ENCODE results near the gene DUOX2.
A peak's percentile ranks its signal among the peaks of the same experiment; 100 is the strongest.
"Not testable (repeated sequence)": the region's sequence is repeated elsewhere in the genome, so short reads cannot be mapped to it uniquely, and the experiment has no call there.

Gene DUOX2

DNA sequence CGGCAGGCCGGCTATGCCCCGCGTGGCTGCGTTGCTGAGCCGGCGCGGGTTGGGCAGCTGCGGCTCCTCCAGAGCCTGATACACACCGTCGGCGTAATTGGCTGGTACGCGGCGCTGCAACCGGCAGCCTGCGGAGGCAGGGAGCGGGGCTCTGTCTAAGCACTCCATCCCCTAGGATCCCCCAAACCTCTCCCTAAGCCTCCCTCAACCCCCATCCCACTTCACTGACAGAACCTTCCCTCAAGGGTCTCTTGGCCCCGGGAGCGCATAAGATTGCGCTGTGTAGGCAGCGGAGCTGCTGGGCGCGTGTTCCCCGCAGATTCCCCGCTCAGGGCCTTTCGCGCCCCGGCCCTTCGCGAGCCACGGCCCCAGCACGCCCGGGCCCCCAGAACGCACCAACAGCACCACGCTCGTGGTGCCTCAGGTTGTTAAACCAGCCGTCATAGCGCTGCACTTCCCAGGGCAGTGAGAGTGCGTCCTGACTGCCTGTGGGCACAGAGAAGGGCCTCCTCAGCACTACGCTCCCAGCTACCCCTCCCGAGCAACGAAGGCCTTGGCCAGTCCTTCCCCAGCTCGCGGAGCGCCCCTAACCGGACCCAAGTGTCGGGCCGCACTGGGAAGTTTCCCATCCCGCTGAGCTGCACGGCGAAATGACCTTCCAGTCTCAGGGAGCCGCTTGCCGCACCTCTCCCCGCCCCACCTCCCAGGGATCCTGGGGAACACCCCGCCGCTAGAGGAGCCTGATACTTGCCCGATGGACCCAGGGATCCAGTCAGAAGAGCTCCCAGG lies 1.2 kb downstream of the DUOX2 start:
- peaks cover 51 to 65% of the 10 kb centered on the region in 2 donors for H3K27me3 ChIP-seq (ENCODE audit: control insufficient read depth in 2 of 2, insufficient read depth in 2 of 2, low read length in 2 of 2)
- no peaks in the 10 kb centered on the region for H3K36me3 ChIP-seq (ENCODE audit: control insufficient read depth in 2 of 2, insufficient read depth in 2 of 2, low read length in 2 of 2)
- peaks cover 15 to 18% of the 10 kb centered on the region in 2 donors for H3K4me1 ChIP-seq (ENCODE audit: control insufficient read depth in 2 of 2, insufficient read depth in 2 of 2, low read length in 2 of 2)
- no peak overlapping the region for H3K9ac ChIP-seq (ENCODE audit: low read depth in 1 of 2, low read length in 2 of 2)
- H3K9me3 ChIP-seq (ENCODE audit: control insufficient read depth in 2 of 2, low read length in 2 of 2) = no peaks in the 10 kb centered on the region
- peak overlapping the region; percentile 12 to 37 for H3K4me3 ChIP-seq (ENCODE audit: low read length in 2 of 2)
- no peak overlapping the region for H3K27ac ChIP-seq (ENCODE audit: low read depth in 2 of 2, low read length in 2 of 2)

DNA sequence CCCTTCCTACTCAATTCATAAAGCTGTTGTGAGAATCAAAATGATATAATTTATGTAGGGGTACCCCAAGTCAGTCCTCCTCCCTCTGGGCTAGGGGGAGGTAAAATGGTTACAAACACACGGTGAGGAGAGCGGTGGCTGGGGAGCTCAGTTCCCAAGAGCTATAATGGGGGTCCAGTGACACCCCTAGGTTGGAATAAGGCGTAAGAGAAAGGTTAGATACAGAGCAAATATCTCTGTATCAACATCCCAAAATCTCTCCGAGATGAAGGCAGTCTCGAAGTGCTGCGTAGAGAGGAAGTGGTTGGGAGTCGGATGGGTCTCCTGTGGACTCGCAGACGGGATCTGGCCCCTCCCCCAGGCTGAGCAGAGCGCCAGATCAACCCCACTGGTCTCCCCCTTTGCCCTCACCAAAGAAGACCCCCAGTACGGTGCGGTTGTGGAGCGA lies 1.8 kb downstream of the DUOX2 start:
- H3K27me3 ChIP-seq (ENCODE audit: control insufficient read depth in 2 of 2, insufficient read depth in 2 of 2, low read length in 2 of 2) = peaks cover 45 to 59% of the 10 kb centered on the region in 2 donors
- peaks cover 15 to 16% of the 10 kb centered on the region in 2 donors for H3K4me1 ChIP-seq (ENCODE audit: control insufficient read depth in 2 of 2, insufficient read depth in 2 of 2, low read length in 2 of 2)
- H3K9ac ChIP-seq (ENCODE audit: low read depth in 1 of 2, low read length in 2 of 2) = no peak overlapping the region
- H3K9me3 ChIP-seq (ENCODE audit: control insufficient read depth in 2 of 2, low read length in 2 of 2) = no peaks in the 10 kb centered on the region
- peak overlapping the region; percentile 12 to 26 for H3K4me3 ChIP-seq (ENCODE audit: low read length in 2 of 2)
- H3K27ac ChIP-seq (ENCODE audit: low read depth in 2 of 2, low read length in 2 of 2) = no peak overlapping the region
- no peaks in the 10 kb centered on the region for H3K36me3 ChIP-seq (ENCODE audit: control insufficient read depth in 2 of 2, insufficient read depth in 2 of 2, low read length in 2 of 2)

DNA sequence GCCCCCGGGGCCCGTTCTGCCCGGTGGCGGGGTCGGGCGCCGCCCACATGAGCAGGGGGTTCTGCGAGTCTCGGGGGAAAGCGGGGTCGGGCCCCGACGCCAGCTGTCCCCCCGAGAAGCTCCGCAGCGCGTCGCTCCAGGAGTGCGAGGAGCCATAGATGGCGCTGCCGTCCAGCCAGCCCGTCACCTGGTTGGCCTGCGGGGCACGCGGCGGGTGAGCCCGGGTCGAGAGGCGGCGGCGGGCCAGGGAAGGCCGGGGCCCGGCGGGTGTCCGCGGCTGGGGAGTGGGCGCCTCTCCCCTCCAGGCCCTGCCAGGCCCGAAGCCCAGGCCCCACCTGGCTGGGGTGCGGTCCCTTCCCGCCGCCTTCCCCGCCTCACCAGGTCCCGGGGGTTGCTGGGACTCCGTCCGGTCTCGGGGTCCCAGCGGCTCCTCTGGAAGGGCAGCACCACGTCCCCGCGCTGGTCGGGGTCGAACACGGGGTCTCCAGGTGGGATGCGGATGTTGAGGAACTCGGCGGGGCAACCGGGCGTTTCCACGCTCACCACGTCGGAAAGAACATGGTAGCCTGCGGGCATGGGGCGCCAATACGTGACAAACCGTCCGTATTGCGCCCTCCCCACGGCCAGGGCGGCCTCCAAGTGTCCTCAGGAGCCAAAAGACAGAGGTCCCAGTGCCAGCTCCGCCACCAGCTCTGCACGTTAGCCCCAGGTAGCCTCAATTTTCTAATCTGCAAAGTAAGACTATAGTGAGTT lies 2.4 kb downstream of the DUOX2 start:
- Histone ChIP-seq H3K9me3 (ENCODE audit: control insufficient read depth in 2 of 2, low read length in 2 of 2) (no peaks in the 10 kb centered on the region), H3K4me1 (ENCODE audit: control insufficient read depth in 2 of 2, insufficient read depth in 2 of 2, low read length in 2 of 2) (peaks cover 15 to 16% of the 10 kb centered on the region in 2 donors), H3K27me3 (ENCODE audit: control insufficient read depth in 2 of 2, insufficient read depth in 2 of 2, low read length in 2 of 2) (peaks cover 45 to 56% of the 10 kb centered on the region in 2 donors), H3K27ac (ENCODE audit: low read depth in 2 of 2, low read length in 2 of 2) (no peak overlapping the region), H3K4me3 (ENCODE audit: low read length in 2 of 2) (no peak overlapping the region), H3K9ac (ENCODE audit: low read depth in 1 of 2, low read length in 2 of 2) (no peak overlapping the region), H3K36me3 (ENCODE audit: control insufficient read depth in 2 of 2, insufficient read depth in 2 of 2, low read length in 2 of 2) (no peaks in the 10 kb centered on the region)

DNA sequence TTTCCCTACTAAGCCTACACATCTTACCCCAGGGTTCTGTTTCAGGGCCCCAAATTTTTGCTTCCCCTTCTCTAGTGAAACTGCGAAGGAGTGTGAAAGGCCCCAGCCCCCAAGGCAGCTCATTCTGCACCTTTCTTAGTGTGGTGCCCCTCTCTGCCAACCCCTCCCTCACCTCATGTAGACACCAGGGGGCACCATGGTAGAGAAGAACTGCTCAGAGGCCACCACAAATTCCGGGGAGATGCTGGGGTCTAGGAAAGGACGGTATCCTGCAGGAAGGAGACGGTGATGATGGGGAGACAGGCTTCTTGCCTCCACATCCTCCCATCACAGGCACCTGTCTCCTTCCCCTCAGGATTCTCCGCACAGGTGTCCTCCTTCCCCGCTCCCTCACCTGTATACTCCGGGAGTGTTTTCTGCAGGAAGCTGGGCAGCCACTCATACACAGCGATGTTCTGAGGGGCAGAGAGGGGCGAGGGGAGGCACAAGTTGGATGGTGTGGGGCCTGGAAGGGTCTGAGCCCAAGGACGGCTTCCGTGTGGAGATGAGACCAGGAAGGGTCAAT lies 3.6 kb downstream of the DUOX2 start:
- Histone ChIP-seq H3K4me1 (ENCODE audit: control insufficient read depth in 2 of 2, insufficient read depth in 2 of 2, low read length in 2 of 2) (peaks cover 15 to 16% of the 10 kb centered on the region in 2 donors), H3K36me3 (ENCODE audit: control insufficient read depth in 2 of 2, insufficient read depth in 2 of 2, low read length in 2 of 2) (no peaks in the 10 kb centered on the region), H3K27me3 (ENCODE audit: control insufficient read depth in 2 of 2, insufficient read depth in 2 of 2, low read length in 2 of 2) (peaks cover 33 to 47% of the 10 kb centered on the region in 2 donors), H3K9ac (ENCODE audit: low read depth in 1 of 2, low read length in 2 of 2) (no peak overlapping the region), H3K9me3 (ENCODE audit: control insufficient read depth in 2 of 2, low read length in 2 of 2) (no peaks in the 10 kb centered on the region), H3K27ac (ENCODE audit: low read depth in 2 of 2, low read length in 2 of 2) (no peak overlapping the region), H3K4me3 (ENCODE audit: low read length in 2 of 2) (no peak overlapping the region)

DNA sequence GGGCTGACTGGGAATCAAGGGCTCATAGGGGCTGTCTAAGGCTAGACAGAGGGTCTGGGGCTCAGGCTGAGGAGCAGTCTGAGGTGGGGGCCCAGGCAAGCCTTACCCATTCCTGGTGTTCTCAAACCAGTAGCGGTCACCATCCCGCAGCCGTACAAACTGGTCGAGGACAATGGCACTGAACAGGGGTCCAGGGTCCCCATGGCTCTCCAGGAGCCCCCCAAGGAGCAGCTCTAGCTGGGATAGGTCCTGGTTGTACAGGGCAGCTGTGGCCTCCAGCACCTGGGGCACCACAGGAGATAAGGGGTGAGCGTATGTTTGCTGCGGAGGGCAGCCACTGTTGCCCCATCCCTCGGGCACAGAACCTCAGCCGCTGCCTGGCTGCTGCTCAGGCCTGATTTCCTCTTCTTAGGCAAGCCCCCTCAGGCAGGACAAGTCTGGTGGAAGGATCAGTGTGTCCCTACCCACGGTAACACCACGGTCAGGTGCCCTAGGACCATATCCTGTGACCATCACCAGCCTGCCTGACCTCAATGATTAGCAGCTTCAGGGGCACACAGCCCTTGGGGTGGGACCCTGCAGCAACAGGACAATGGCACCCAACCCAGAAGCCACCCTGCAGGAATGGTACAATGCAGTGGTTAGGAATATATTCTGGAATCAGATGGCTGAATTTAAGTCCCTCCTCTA lies 5.9 kb downstream of the DUOX2 start:
- H3K9ac ChIP-seq (ENCODE audit: low read depth in 1 of 2, low read length in 2 of 2) = no peak overlapping the region
- H3K4me1 ChIP-seq (ENCODE audit: control insufficient read depth in 2 of 2, insufficient read depth in 2 of 2, low read length in 2 of 2) = peaks cover 3 to 6% of the 10 kb centered on the region in 2 donors
- H3K9me3 ChIP-seq (ENCODE audit: control insufficient read depth in 2 of 2, low read length in 2 of 2) = no peaks in the 10 kb centered on the region
- no peak overlapping the region for H3K4me3 ChIP-seq (ENCODE audit: low read length in 2 of 2)
- no peaks in the 10 kb centered on the region for H3K36me3 ChIP-seq (ENCODE audit: control insufficient read depth in 2 of 2, insufficient read depth in 2 of 2, low read length in 2 of 2)
- H3K27me3 ChIP-seq (ENCODE audit: control insufficient read depth in 2 of 2, insufficient read depth in 2 of 2, low read length in 2 of 2) = peaks cover 13 to 25% of the 10 kb centered on the region in 2 donors
- H3K27ac ChIP-seq (ENCODE audit: low read depth in 2 of 2, low read length in 2 of 2) = no peak overlapping the region

DNA sequence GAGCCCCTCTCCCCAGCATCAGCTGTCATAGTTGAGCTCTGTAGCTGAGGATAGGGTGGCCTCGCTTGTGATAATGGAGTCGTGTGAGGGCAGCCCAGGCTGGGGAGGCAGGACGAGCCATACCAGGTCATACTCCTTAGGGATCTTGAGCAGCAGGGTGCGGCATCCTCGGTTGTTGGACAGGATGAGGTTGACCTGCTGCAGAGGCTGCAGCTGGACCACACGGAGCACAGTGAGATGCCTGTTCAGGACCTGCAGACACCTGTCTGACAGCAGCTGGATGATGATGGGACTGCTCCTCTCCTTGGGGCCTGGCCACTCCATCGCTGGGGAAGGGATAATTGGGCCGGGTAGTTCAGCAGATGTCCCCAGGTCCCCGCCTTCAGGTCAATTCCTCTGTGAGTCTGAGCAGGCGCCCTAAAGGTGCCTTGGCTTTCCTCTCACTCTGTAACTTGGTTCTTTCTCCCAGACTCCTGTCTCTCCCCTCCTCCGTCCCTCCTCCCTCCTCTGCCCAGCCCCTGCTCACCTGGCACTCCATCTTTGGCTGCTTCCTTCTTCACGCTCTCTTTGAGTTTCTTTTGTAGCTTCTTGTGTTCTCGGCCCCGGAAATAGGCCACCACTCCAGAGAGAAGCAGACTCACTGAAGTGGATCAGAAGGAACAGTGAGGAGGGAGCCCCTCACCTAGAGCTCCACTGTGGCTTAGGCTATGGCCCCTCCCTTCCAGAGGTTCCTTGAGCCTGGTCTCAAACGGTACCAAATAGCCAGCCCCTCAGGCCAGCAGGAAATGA lies 7.8 kb downstream of the DUOX2 start:
- Histone ChIP-seq H3K4me3 (ENCODE audit: low read length in 2 of 2) (no peak overlapping the region), H3K27ac (ENCODE audit: low read depth in 2 of 2, low read length in 2 of 2) (no peak overlapping the region), H3K27me3 (ENCODE audit: control insufficient read depth in 2 of 2, insufficient read depth in 2 of 2, low read length in 2 of 2) (peaks cover 0 to 10% of the 10 kb centered on the region in 2 donors), H3K9ac (ENCODE audit: low read depth in 1 of 2, low read length in 2 of 2) (no peak overlapping the region), H3K4me1 (ENCODE audit: control insufficient read depth in 2 of 2, insufficient read depth in 2 of 2, low read length in 2 of 2) (no peaks in the 10 kb centered on the region), H3K9me3 (ENCODE audit: control insufficient read depth in 2 of 2, low read length in 2 of 2) (no peaks in the 10 kb centered on the region), H3K36me3 (ENCODE audit: control insufficient read depth in 2 of 2, insufficient read depth in 2 of 2, low read length in 2 of 2) (no peaks in the 10 kb centered on the region)

DNA sequence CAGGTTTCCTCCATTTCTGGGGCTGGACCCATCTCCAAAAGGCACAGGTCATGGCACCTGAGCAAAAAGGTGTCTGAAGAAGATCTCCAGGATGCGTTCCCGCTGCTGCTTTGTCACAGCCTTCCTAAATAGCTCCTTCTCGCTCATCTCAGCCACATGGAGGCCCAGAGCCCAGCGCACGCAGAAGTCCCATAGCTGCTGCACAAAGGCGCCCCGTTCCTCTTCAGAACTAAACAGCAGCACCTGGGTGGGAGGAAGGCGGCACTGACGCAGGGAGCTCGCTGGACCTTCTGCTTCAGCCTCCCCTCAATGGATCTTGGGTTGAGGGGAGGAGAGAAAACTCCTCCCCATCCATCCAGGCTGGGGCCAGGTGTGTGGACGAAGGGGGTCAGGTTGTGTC lies 8.4 kb downstream of the DUOX2 start:
- Histone ChIP-seq H3K27ac (ENCODE audit: low read depth in 2 of 2, low read length in 2 of 2) (no peak overlapping the region), H3K36me3 (ENCODE audit: control insufficient read depth in 2 of 2, insufficient read depth in 2 of 2, low read length in 2 of 2) (no peaks in the 10 kb centered on the region), H3K9me3 (ENCODE audit: control insufficient read depth in 2 of 2, low read length in 2 of 2) (no peaks in the 10 kb centered on the region), H3K27me3 (ENCODE audit: control insufficient read depth in 2 of 2, insufficient read depth in 2 of 2, low read length in 2 of 2) (peaks cover 0 to 10% of the 10 kb centered on the region in 2 donors), H3K9ac (ENCODE audit: low read depth in 1 of 2, low read length in 2 of 2) (no peak overlapping the region), H3K4me1 (ENCODE audit: control insufficient read depth in 2 of 2, insufficient read depth in 2 of 2, low read length in 2 of 2) (no peaks in the 10 kb centered on the region), H3K4me3 (ENCODE audit: low read length in 2 of 2) (no peak overlapping the region)

DNA sequence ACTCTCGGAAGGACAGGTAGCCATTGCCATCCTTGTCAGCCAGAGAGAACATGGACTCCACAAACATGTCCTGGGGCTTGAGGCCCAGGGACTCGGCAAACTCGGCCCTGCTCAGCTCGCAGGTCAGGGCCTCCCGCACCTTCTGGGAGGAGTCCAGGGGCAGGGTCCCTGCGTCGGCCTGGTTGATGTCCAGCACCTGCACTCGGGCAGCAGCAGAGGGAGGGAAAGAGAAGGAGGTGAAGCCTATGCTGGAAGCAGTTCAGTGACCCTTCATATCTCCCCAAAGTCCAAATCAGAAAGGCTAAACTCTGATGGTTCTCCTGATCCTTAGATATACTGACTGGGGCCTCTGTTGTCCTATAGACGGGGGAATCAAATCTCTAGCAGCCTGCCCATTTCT lies 9.8 kb downstream of the DUOX2 start:
- H3K36me3 ChIP-seq (ENCODE audit: control insufficient read depth in 2 of 2, insufficient read depth in 2 of 2, low read length in 2 of 2); H3K27me3 ChIP-seq (ENCODE audit: control insufficient read depth in 2 of 2, insufficient read depth in 2 of 2, low read length in 2 of 2); H3K4me3 ChIP-seq (ENCODE audit: low read length in 2 of 2); H3K27ac ChIP-seq (ENCODE audit: low read depth in 2 of 2, low read length in 2 of 2); H3K9ac ChIP-seq (ENCODE audit: low read depth in 1 of 2, low read length in 2 of 2); H3K9me3 ChIP-seq (ENCODE audit: control insufficient read depth in 2 of 2, low read length in 2 of 2); H3K4me1 ChIP-seq (ENCODE audit: control insufficient read depth in 2 of 2, insufficient read depth in 2 of 2, low read length in 2 of 2): not testable (repeated sequence)

DNA sequence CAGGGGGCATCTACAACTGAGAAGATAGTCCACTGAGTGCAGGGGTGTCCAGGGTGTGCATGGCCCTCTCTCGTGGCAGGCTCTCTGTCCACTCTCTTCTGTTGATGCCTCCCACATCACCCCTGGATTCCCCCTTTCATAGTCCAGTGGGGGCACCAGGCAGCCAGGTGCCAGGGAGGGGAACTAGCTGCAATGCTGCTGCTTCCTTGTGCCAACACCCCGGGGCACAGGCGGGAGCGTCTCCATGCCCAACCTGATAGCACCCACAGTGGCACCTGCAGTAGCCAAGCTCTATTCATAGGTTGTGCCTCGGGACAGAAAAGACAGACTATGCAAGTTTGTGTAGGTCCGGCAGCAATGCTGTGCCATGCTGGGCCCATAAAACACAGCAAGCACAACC lies 11.7 kb downstream of the DUOX2 start:
- Histone ChIP-seq H3K9me3 (ENCODE audit: control insufficient read depth in 2 of 2, low read length in 2 of 2) (no peaks in the 10 kb centered on the region), H3K9ac (ENCODE audit: low read depth in 1 of 2, low read length in 2 of 2) (no peak overlapping the region), H3K4me3 (ENCODE audit: low read length in 2 of 2) (no peak overlapping the region), H3K27ac (ENCODE audit: low read depth in 2 of 2, low read length in 2 of 2) (no peak overlapping the region), H3K27me3 (ENCODE audit: control insufficient read depth in 2 of 2, insufficient read depth in 2 of 2, low read length in 2 of 2) (peaks cover 0 to 3% of the 10 kb centered on the region in 2 donors), H3K4me1 (ENCODE audit: control insufficient read depth in 2 of 2, insufficient read depth in 2 of 2, low read length in 2 of 2) (no peaks in the 10 kb centered on the region), H3K36me3 (ENCODE audit: control insufficient read depth in 2 of 2, insufficient read depth in 2 of 2, low read length in 2 of 2) (no peaks in the 10 kb centered on the region)

Data from mucosa of rectum (tissue), 2 donors.